GM12878 (cell line): Measurements from ENCODE around the gene SALL1. TPM values are rescaled to one million over a fixed set of nuclear protein-coding genes. Genes with fewer than 3 reads are reported as not detected.

Experiments used
- ATAC-seq: fragments of 200-7000 bp; cut with Tn5 transposase; 3 replicates; pipeline ENCODE4 v1.9.1; 2020; ENCODE audit warnings: mild to moderate bottlenecking, moderate library complexity
- BruUV-seq: library from RNA; stranded (reverse); fragments of 400-500 nt; replicated peaks from 2 replicates; lab custom pipeline; 2021; lab: Mats Ljungman, UMichigan
- CTCF ChIA-PET: fragments of 300-600 bp; sonication (Branson Sonifier 250); formaldehyde crosslinking; extraction: SDS; loops from one replicate; lab custom pipeline; 2021; ENCODE audit warnings: inconsistent platforms; lab: Yijun Ruan, JAX
- POLR2A ChIA-PET: fragments of 350-600 bp; formaldehyde crosslinking; extraction: SDS; loops from one replicate; lab custom pipeline; 2021; ENCODE audit warnings: inconsistent platforms; lab: Charles Lee
- RAD21 ChIA-PET: fragments of 300-600 bp; sonication (Branson Sonifier 250); formaldehyde crosslinking; loops from one replicate; lab custom pipeline; 2023; ENCODE audit warnings: antibody characterized with exemption; ENCODE audit not compliant: unreplicated experiment; lab: Charles Lee
- SMC1A ChIA-PET: fragments of 300-600 bp; sonication (Branson Sonifier 250); formaldehyde crosslinking; loops from one replicate; lab custom pipeline; 2023; ENCODE audit not compliant: unreplicated experiment, uncharacterized antibody; lab: Charles Lee
- DNase-seq: peaks from one replicate; pipeline ENCODE4 v3.0.0-alpha.2; 2011; ENCODE audit warnings: low read depth, low spot score
- FAIRE-seq: peaks from 3 replicates; lab custom pipeline; 2011; peaks lifted over from hg19 to GRCh38; lab: Jason Lieb, UNC
- H2AFZ ChIP-seq: 2 replicates; pipeline ENCODE4 v1.6.0; 2011; ENCODE audit warnings: low read depth, low read length, control low read depth; ENCODE audit not compliant: control insufficient read depth
- H3K27ac ChIP-seq: 2 replicates; pipeline ENCODE4 v1.5.1; 2011; ENCODE audit warnings: control low read depth; ENCODE audit not compliant: control insufficient read depth, insufficient read depth
- H3K27me3 ChIP-seq, 2 experiments: replicated peaks in 1 of 2; 2 replicates each; pipeline versions ENCODE4 v1.6.0 to v1.6.1; 2011; ENCODE audit warnings: low read length in 1 of 2; ENCODE audit not compliant: control insufficient read depth in 2 of 2, insufficient read depth in 2 of 2
- H3K36me3 ChIP-seq, 2 experiments: 2 replicates each; pipeline ENCODE4 v1.5.1; 2011; ENCODE audit warnings: low read length in 1 of 2; ENCODE audit not compliant: control insufficient read depth in 2 of 2, insufficient read depth in 2 of 2
- H3K4me1 ChIP-seq: 2 replicates; pipeline ENCODE4 v1.6.1; 2011; ENCODE audit warnings: mild to moderate bottlenecking, low read length, moderate library complexity, mixed read lengths; ENCODE audit not compliant: control insufficient read depth, insufficient read depth
- H3K4me2 ChIP-seq: 2 replicates; pipeline ENCODE4 v1.6.0; 2011; ENCODE audit warnings: control low read depth; ENCODE audit not compliant: control insufficient read depth, insufficient read depth
- H3K4me3 ChIP-seq: fragments of 200-600 bp; sonication (generic); 2 replicates; pipeline ENCODE4 v1.5.1; 2016
- H3K79me2 ChIP-seq: 2 replicates; pipeline ENCODE4 v1.6.0; 2011; ENCODE audit warnings: low read length; ENCODE audit not compliant: control insufficient read depth, insufficient read depth
- H3K9ac ChIP-seq: 2 replicates; pipeline ENCODE4 v1.8.0; 2011; ENCODE audit warnings: low read length, control low read depth, mixed read lengths; ENCODE audit not compliant: control insufficient read depth, insufficient read depth
- H3K9me3 ChIP-seq: replicated peaks from 3 replicates; pipeline ENCODE4 v1.5.1; 2011; ENCODE audit warnings: mild to moderate bottlenecking, low read length; ENCODE audit not compliant: control insufficient read depth, insufficient read depth
- H4K20me1 ChIP-seq: 2 replicates; pipeline ENCODE4 v1.6.0; 2011; ENCODE audit not compliant: control insufficient read depth, insufficient read depth
- BACH1 ChIP-seq: fragments of 450-650 bp; IDR thresholded peaks from 2 replicates; pipeline ENCODE4 v1.6.1; 2017; ENCODE audit warnings: mild to moderate bottlenecking, borderline replicate concordance
- CBX5 ChIP-seq: sonication (generic); IDR thresholded peaks from 2 replicates; pipeline ENCODE4 v1.6.1; 2016; ENCODE audit warnings: low read depth, moderate library complexity, mild to moderate bottlenecking, inconsistent platforms
- CTCF ChIP-seq, 3 experiments: IDR thresholded peaks in 2 of 3; conservative IDR thresholded peaks in 1 of 3; 2 replicates each; pipeline ENCODE4 v1.5.1; 2011; ENCODE audit warnings: low read depth in 3 of 3, low read length in 3 of 3, mild to moderate bottlenecking in 3 of 3, control low read depth in 2 of 3, moderate library complexity in 2 of 3, inconsistent platforms in 1 of 3, mixed read lengths in 1 of 3; ENCODE audit not compliant: control insufficient read depth in 2 of 3, insufficient read depth in 1 of 3; ENCODE audit errors: extremely low read depth in 1 of 3
- FOS ChIP-seq: IDR thresholded peaks from 3 replicates; pipeline ENCODE4 v1.6.1; 2011; ENCODE audit warnings: borderline replicate concordance; ENCODE audit not compliant: insufficient read length; ENCODE audit errors: extremely low read depth
- GABPA ChIP-seq: IDR thresholded peaks from 2 replicates; pipeline ENCODE4 v1.6.1; 2014; ENCODE audit warnings: antibody characterized with exemption, low read depth, mild to moderate bottlenecking, inconsistent platforms
- RAD21 ChIP-seq: IDR thresholded peaks from 2 replicates; pipeline ENCODE4 v1.6.1; 2011; ENCODE audit warnings: mild to moderate bottlenecking, low read depth, low read length, moderate library complexity; ENCODE audit not compliant: insufficient read depth
- RAD51 ChIP-seq: fragments of 450-650 bp; IDR thresholded peaks from 2 replicates; pipeline ENCODE4 v1.6.1; 2016; ENCODE audit warnings: moderate library complexity, mild to moderate bottlenecking, inconsistent platforms
- RBBP5 ChIP-seq: fragments of 200-600 bp; sonication (generic); conservative IDR thresholded peaks from 2 replicates; pipeline ENCODE4 v1.6.1; 2016
- RCOR1 ChIP-seq: conservative IDR thresholded peaks from 2 replicates; pipeline ENCODE4 v1.6.1; 2012; ENCODE audit warnings: low read depth, low read length, improper control_type of control experiment
- RUNX3 ChIP-seq: IDR thresholded peaks from 2 replicates; pipeline ENCODE4 v1.6.1; 2012; ENCODE audit warnings: low read length, inconsistent platforms
- SREBF1 ChIP-seq: IDR thresholded peaks from 2 replicates; pipeline ENCODE4 v1.6.1; 2012; ENCODE audit warnings: mild to moderate bottlenecking, low read length
- TAF1 ChIP-seq: IDR thresholded peaks from 2 replicates; pipeline ENCODE4 v1.6.1; 2011; ENCODE audit warnings: mild to moderate bottlenecking, low read depth, low read length, borderline replicate concordance
- TBL1XR1 ChIP-seq: IDR thresholded peaks from 2 replicates; pipeline ENCODE4 v1.6.1; 2012; ENCODE audit warnings: low read depth, low read length, improper control_type of control experiment
- TCF12 ChIP-seq: IDR thresholded peaks from 2 replicates; pipeline ENCODE4 v1.6.1; 2011; ENCODE audit warnings: low read depth, mild to moderate bottlenecking, low read length
- USF2 ChIP-seq: IDR thresholded peaks from 2 replicates; pipeline ENCODE4 v1.6.1; 2011; ENCODE audit warnings: low read depth, low read length, improper control_type of control experiment, borderline replicate concordance
- WGBS: methylation state at CpG from one replicate; pipeline ENCODE4 v1.1.6; 2016; ENCODE audit warnings: low lambda C conversion rate; ENCODE audit not compliant: insufficient replicate concordance, insufficient coverage; ENCODE audit errors: missing lambda C conversion rate; 5-methylcytosine and 5-hydroxymethylcytosine counted together
- in situ Hi-C: fragments of 300-500 bp; cut with MboI; formaldehyde crosslinking; loops from 9 replicates; pipeline ENCODE4 v1.14.3; 2018; ENCODE audit warnings: mixed read lengths
- intact Hi-C: fragments of 100-400 bp; cut with micrococcal nuclease; formaldehyde crosslinking; loops from one replicate; pipeline ENCODE4 v1.14.2; 2022; ENCODE audit not compliant: unreplicated experiment
- polyA plus RNA-seq, 11 experiments: library from polyadenylated mRNA; depleted of rRNA in 4 of 11; unstranded in 6 of 11; stranded (reverse) in 5 of 11; fragments of >200 nt; fragmentation: Nextera tagmentation in 4 of 11; fragmentation: Illumina TruSeq in 1 of 11; extraction: Ambion mirVana in 4 of 11; extraction: Trizol in 1 of 11; gene quantifications; 1 replicate in 1 of 11; 2 replicates in 10 of 11; pipeline versions ENCODE4 v1.2.1 to v1.2.3, GENCODE V29; 2011 to 2016; ENCODE audit warnings: inconsistent platforms in 2 of 11, missing spikeins in 2 of 11, low read depth in 1 of 11
- total RNA-seq, 4 experiments: library from RNA; depleted of rRNA in 3 of 4; stranded (reverse); fragments of >200 nt in 3 of 4; fragmentation: Illumina TruSeq in 1 of 4; extraction: Trizol in 1 of 4; gene quantifications; 2 replicates each; pipeline versions ENCODE4 v1.2.1 to v1.2.3, GENCODE V29; 2013 to 2021
- TF ChIP-seq, protein P1 (sequence below): fragments of 450-650 bp; IDR thresholded peaks from 2 replicates; pipeline ENCODE4 v1.6.1; 2014; ENCODE audit warnings: mild to moderate bottlenecking
- TF ChIP-seq, protein P2 (sequence below): IDR thresholded peaks from 2 replicates; pipeline ENCODE4 v1.6.1; 2012; ENCODE audit warnings: low read depth, low read length, improper control_type of control experiment
- TF ChIP-seq, protein P3 (sequence below): IDR thresholded peaks from 2 replicates; pipeline ENCODE4 v1.6.1; 2012; ENCODE audit warnings: low read length, inconsistent platforms
- TF ChIP-seq, protein P4 (sequence below): IDR thresholded peaks from 2 replicates; pipeline ENCODE4 v1.6.1; 2012; ENCODE audit warnings: low read depth, low read length, improper control_type of control experiment

The SALL1 gene
- total and polyA plus RNA-seq, 10 of the 15 experiments (the other 5 are each of a cell fraction or from before 2014, with no cell fraction given), result 0.01 to 0.08 (median 0.03) TPM; not detected in 6

DNA sequence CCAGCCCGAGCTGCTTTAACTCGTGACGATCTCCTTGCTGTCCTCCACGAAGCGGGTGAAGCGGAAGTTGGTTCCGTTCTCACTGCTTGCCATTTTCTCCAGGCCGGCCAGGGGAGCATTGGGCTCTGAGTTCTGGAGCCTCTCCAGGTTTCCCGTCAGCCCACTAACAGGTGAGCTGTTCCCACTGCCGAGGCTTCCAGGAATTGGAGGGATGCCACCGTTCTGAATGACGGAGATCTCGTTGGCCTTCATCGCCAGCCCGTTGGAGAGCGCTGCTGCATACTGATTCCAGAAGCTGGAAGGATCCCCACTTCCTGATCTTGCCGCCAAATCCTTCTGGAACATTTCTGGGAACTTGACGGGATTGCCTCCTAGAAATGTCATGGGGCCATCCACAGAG is 14.0 kb downstream of the SALL1 start:
- ChIA-PET RAD21 (no interaction called here), SMC1A (no interaction called here), CTCF (no interaction called here), POLR2A (no interaction called here)
- DNase-seq, result no peak
- in situ Hi-C loops (no loop called here), intact Hi-C loops (no loop called here)
- Histone ChIP-seq H4K20me1 (no peaks in the 10 kb centered on the region), H3K79me2 (no peaks in the 10 kb centered on the region), H3K9ac (no peak overlapping the region), H3K4me2 (no peak overlapping the region), H3K27me3 (peaks cover 1 to 2% of the 10 kb centered on the region in 2 experiments; a peak in 1 of 4 replicates), H3K4me3 (no peak overlapping the region), H3K4me1 (no peaks in the 10 kb centered on the region), H3K9me3 (no peaks in the 10 kb centered on the region)
- no TSS peak for BruUV-seq
- ATAC-seq, result no peak
- 47% methylated on average over 18 of the region's 18 CpGs for WGBS
- no peak for FAIRE-seq
- no peak for TF ChIP-seq RCOR1
- no peak for TF ChIP-seq CTCF (IDR thresholded peaks at IDR 0.05 in 2 of 3, conservative IDR thresholded peaks at IDR 0.05 in 1 of 3; ENCODE audit: control insufficient read depth in 2 of 3, extremely low read depth in 1 of 3, insufficient read depth in 1 of 3, low read depth in 3 of 3, low read length in 3 of 3)
- TF ChIP-seq, protein P1, sequence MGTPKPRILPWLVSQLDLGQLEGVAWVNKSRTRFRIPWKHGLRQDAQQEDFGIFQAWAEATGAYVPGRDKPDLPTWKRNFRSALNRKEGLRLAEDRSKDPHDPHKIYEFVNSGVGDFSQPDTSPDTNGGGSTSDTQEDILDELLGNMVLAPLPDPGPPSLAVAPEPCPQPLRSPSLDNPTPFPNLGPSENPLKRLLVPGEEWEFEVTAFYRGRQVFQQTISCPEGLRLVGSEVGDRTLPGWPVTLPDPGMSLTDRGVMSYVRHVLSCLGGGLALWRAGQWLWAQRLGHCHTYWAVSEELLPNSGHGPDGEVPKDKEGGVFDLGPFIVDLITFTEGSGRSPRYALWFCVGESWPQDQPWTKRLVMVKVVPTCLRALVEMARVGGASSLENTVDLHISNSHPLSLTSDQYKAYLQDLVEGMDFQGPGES, result no peak
- TF ChIP-seq, protein P2, sequence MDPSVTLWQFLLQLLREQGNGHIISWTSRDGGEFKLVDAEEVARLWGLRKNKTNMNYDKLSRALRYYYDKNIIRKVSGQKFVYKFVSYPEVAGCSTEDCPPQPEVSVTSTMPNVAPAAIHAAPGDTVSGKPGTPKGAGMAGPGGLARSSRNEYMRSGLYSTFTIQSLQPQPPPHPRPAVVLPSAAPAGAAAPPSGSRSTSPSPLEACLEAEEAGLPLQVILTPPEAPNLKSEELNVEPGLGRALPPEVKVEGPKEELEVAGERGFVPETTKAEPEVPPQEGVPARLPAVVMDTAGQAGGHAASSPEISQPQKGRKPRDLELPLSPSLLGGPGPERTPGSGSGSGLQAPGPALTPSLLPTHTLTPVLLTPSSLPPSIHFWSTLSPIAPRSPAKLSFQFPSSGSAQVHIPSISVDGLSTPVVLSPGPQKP, result no peak
- TF ChIP-seq FOS, result no peak
- no peak for TF ChIP-seq TBL1XR1
- no peak for TF ChIP-seq USF2
- TF ChIP-seq RUNX3, result no peak
- TF ChIP-seq TCF12, result no peak
- no peak for TF ChIP-seq TAF1
- TF ChIP-seq, protein P3, sequence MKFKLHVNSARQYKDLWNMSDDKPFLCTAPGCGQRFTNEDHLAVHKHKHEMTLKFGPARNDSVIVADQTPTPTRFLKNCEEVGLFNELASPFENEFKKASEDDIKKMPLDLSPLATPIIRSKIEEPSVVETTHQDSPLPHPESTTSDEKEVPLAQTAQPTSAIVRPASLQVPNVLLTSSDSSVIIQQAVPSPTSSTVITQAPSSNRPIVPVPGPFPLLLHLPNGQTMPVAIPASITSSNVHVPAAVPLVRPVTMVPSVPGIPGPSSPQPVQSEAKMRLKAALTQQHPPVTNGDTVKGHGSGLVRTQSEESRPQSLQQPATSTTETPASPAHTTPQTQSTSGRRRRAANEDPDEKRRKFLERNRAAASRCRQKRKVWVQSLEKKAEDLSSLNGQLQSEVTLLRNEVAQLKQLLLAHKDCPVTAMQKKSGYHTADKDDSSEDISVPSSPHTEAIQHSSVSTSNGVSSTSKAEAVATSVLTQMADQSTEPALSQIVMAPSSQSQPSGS, result no peak
- TF ChIP-seq GABPA, result no peak
- TF ChIP-seq RAD51, result no peak
- TF ChIP-seq, protein P4, sequence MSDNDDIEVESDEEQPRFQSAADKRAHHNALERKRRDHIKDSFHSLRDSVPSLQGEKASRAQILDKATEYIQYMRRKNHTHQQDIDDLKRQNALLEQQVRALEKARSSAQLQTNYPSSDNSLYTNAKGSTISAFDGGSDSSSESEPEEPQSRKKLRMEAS, result no peak
- TF ChIP-seq SREBF1, result no peak
- TF ChIP-seq CBX5, result no peak
- no peak for TF ChIP-seq RAD21
- no peak for TF ChIP-seq BACH1
- no peak for TF ChIP-seq RBBP5
- TF ChIP-seq, all 136 proteins: peak for 0
- H3K36me3 ChIP-seq, result no peaks in the 10 kb centered on the region
- no peak overlapping the region for H2AFZ ChIP-seq
- H3K27ac ChIP-seq, result no peak overlapping the region
